ENCODE results near the gene IFT88.

The IFT88 gene

GRCh38 chr13:20716951-20717350 is 150.0 kb downstream of the IFT88 start:
- no peak for DNase-seq (ENCODE audit: low read depth in 2 of 2)

- no peak for DNase-seq (ENCODE audit: low read depth in 2 of 2)
Observed at GRCh38 chr13:20717581-20718542, 150.9 kb downstream of the IFT88 start.

- no peak for DNase-seq (ENCODE audit: low read depth in 2 of 2)
Observed at GRCh38 chr13:20718958-20719566, 152.1 kb downstream of the IFT88 start.

DNA sequence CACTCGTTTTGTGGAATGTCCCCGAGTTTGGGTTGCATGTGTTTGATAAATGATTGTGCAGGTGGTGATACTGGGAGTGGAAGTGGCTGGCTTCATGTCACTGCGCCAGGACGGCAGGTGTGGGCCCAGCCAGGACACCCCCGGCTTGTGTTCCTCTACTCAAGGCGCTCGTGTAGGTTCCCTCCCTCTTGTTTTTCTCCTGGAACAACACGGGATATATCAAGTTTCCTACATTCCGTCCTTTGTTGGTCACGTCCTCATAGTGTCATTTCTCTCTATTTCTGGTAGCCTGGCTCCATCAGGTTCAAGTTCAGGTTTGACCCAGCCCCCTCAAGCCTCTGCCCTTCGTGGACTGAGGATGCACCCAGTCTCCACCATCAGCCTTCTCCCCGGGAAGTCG is 152.8 kb downstream of the IFT88 start:
- no peak for DNase-seq (ENCODE audit: low read depth in 2 of 2)

- DNase-seq (ENCODE audit: low read depth in 2 of 2): no peak
Observed at GRCh38 chr13:20720499-20720898, 153.5 kb downstream of the IFT88 start.

- DNase-seq (ENCODE audit: low read depth in 2 of 2): no peak
Observed at GRCh38 chr13:20721058-20721453, 154.1 kb downstream of the IFT88 start.

DNA sequence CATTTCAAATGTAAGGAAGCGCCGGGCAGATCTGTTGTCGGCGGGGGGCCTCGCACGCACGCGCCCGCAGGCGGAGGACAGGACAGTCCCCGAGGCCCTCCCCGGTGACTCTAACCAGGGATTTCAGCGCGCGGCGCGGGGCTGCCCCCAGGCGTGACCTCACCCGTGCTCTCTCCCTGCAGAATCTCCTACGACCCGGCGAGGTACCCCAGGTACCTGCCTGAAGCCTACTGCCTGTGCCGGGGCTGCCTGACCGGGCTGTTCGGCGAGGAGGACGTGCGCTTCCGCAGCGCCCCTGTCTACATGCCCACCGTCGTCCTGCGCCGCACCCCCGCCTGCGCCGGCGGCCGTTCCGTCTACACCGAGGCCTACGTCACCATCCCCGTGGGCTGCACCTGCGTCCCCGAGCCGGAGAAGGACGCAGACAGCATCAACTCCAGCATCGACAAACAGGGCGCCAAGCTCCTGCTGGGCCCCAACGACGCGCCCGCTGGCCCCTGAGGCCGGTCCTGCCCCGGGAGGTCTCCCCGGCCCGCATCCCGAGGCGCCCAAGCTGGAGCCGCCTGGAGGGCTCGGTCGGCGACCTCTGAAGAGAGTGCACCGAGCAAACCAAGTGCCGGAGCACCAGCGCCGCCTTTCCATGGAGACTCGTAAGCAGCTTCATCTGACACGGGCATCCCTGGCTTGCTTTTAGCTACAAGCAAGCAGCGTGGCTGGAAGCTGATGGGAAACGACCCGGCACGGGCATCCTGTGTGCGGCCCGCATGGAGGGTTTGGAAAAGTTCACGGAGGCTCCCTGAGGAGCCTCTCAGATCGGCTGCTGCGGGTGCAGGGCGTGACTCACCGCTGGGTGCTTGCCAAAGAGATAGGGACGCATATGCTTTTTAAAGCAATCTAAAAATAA is 154.7 kb downstream of the IFT88 start:
- no peak for DNase-seq (ENCODE audit: low read depth in 2 of 2)

DNA sequence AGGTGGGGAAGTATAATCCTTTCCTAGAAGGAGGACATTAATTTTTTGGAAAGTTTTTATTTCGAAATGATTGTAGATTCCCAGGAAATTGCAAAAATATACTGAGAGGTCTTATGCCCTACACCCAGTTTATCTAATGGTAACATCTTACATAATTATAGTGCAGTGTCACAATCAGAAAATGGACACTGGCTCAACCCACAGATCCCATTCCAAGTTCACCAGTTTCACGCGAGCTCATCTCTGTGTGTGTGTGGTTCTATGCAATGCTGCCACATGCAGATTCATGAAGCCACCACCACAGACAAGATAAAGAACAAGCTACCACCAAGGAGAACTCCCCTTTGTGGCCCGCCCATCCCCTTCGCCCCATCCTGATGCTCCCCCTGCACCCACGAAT is 160.9 kb downstream of the IFT88 start:
- no peak for DNase-seq (ENCODE audit: low read depth in 2 of 2)

DNA sequence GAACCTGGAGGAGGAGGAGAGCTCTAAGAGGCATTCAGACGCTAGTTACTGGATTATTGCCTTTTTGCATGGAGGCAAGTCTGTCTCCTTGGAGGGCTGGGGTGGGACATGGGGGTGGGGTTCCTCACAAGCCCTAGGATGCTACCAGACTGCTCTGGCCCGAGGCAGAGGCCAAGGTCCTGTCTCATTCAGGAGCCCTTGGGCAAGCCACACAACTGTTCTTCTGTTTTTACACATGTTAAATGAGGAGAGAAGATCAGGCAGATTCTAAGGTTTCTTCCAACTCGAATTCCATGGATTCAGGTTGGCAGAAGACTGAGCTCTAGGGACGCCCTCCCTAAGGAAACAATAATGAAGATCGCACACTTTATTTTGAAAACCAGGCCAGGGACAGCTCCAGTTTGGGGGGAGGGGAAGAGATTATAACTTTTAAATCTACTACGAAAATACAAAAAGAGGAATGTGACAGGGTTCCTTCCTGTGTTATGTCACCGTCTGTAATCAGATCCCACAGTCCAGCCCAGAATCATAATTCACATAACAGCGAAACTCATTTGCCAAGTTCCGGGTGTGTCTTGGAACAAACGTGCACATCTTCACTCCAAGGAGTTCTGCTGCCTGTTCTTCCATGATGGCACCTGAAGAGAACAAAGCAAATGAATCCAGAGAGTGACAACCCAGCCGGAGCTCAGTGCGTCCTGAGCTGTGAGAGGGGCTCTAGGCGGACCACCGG is 161.8 kb downstream of the IFT88 start:
- no peak for DNase-seq (ENCODE audit: low read depth in 2 of 2)

DNA sequence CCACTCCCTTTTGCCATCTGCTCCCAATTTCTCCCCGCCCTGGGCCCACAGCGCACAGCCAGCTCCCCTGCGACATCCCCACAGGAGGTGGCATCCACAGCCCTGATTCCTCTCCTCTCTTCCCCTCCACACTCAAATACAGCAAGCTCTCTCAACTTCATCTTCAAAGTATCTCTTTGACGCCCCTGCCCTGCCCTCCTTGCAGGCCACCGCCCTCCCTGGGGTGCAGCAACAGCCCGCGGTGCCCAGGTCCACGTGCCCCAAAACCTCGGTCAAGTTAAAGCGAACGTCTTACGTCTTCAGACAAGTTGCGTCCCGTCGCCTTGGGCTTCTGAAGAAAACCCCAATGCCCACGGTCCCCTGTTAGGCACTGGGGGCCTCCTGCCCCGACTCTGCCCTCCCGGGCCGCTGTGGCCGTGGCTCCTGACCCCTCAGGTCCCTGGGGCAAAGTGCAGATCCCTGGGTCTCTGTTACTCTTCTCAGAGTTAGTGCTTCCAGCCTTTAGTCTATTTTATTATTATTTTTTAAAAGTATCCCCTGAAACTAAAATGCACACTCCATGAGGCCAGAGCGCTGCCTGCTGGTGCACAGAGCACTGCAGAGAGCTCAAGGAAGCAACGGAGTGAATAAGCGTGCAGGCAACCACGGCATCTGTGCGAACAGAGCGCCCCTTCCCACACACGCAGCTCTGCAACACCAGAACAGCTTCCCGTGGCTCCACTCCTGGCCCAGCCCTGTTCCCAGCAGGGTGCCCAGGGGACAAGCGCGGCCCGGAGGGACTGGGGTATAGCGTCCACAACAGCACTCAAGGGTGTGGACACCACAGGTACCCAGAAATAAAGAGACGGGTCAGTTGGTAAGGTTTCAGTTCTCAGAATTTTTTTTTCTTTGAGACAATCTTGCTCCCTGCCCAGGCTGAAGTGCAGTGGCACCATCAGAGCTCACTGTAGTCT is 163.0 kb downstream of the IFT88 start:
- no peak for DNase-seq (ENCODE audit: low read depth in 2 of 2)

- no peak for DNase-seq (ENCODE audit: low read depth in 2 of 2)
Observed at GRCh38 chr13:20738616-20739015, 171.7 kb downstream of the IFT88 start.

GRCh38 chr13:20740021-20740420 is 173.1 kb downstream of the IFT88 start:
- DNase-seq (ENCODE audit: low read depth in 2 of 2): no peak

All from stimulated activated CD8-positive, alpha-beta memory T cell treated with anti-CD3 and anti-CD28 coated beads, Interleukin-2, amount 100 ng/mL, for 48 hours (primary cell).